ENCODE measurements around the gene CNTNAP2.

- no peak for TF ChIP-seq CTCF (IDR thresholded peaks at IDR 0.05; ENCODE audit: low read depth, low read length, missing input control)
- TF ChIP-seq NR2F2 (IDR thresholded peaks at IDR 0.05) = no peak
- TF ChIP-seq, protein P1, sequence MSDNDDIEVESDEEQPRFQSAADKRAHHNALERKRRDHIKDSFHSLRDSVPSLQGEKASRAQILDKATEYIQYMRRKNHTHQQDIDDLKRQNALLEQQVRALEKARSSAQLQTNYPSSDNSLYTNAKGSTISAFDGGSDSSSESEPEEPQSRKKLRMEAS (IDR thresholded peaks at IDR 0.05) = no peak
- TF ChIP-seq REST (IDR thresholded peaks at IDR 0.05) = no peak
- TF ChIP-seq RAD21 (IDR thresholded peaks at IDR 0.05) = no peak
- TF ChIP-seq EGR1 (IDR thresholded peaks at IDR 0.05; ENCODE audit: low read depth in 2 of 2) = no peak
- TF ChIP-seq TAF1 (conservative IDR thresholded peaks at IDR 0.05) = no peak
- TF ChIP-seq YY1 (IDR thresholded peaks at IDR 0.05) = no peak
- no peak for TF ChIP-seq GABPA (IDR thresholded peaks at IDR 0.05 in 1 of 2, conservative IDR thresholded peaks at IDR 0.05 in 1 of 2)
- no peak for TF ChIP-seq SP1 (IDR thresholded peaks at IDR 0.05)
These were observed 1327.3 kb downstream of the CNTNAP2 start for GRCh38 chr7:147443942-147444341.
